GM23248 (cell line): ENCODE results near the gene ACRV1.

Experiments used
- EZH2 ChIP-seq: fragments of 200-600 bp; sonication (generic); IDR thresholded peaks from 2 replicates; pipeline ENCODE4 v1.6.1; 2018; ENCODE audit warnings: antibody characterized with exemption, mild to moderate bottlenecking; ENCODE audit not compliant: insufficient read depth, poor library complexity, severe bottlenecking
- EZH2phosphoT487 ChIP-seq: fragments of 200-600 bp; sonication (generic); IDR thresholded peaks from 2 replicates; pipeline ENCODE4 v1.6.1; 2018; ENCODE audit warnings: antibody characterized with exemption, moderate library complexity, mild to moderate bottlenecking, low read depth; ENCODE audit not compliant: insufficient read depth

DNA sequence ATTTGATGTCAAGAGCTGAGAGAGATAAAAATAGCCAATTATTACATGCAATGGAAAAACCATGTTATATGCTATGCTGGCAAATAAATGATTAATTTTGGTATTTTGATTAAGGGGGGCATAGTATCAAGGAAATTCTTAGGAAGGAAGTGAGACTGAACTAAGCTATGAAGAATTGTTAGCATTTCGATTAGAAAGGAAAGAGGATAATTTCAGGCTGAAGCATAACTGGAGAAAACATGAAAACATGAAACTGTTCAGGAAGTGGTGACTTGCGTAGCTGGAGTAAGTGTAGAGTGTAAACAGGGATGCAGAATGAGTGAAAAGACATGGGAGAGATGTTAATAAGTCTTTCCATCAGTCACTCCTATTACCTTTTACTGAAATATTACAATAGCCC lies 6.4 kb downstream of the ACRV1 start:
- no peak for TF ChIP-seq EZH2phosphoT487
- TF ChIP-seq EZH2, result no peak
